Thyroid gland (tissue), 4 donors: Measurements from ENCODE around the gene IGFN1.

Experiments used
- POLR2A ChIP-seq, 2 donors: fragments of 450-650 bp; IDR thresholded peaks; one replicate each; pipeline ENCODE4 v1.6.1; 2017; ENCODE audit warnings: antibody characterized with exemption in 2 of 2, mild to moderate bottlenecking in 2 of 2, moderate library complexity in 1 of 2
- TF ChIP-seq, protein P1 (sequence below), 6 experiments: fragments of 200-600 bp in 3 of 6; fragments of 450-650 bp in 3 of 6; sonication (generic) in 3 of 6; IDR thresholded peaks; one replicate each; pipeline ENCODE4 v1.5.1; 2016 to 2019; ENCODE audit warnings: antibody characterized with exemption in 6 of 6, mild to moderate bottlenecking in 2 of 6, inconsistent platforms in 1 of 6, moderate library complexity in 1 of 6

DNA sequence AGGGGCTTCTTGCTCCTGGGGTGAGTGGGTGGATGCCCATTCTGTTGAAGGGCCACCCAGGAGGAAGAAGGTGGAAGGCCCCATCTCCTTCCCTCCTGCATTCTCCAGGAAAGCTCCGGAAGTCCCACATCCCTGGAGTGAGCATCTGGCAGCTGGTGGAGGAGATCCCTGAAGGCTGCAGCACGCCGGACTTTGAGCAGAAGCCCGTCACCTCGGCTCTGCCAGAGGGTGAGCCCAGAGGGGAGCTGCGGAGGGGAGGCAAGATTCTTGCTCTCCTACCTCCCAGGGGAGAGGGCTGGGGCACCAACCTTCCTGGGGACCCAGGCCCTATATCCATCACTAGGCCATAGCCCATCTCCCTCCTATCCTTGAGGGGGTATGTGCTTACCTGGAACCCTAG is 3.4 kb downstream of the IGFN1 start:
- no peak for TF ChIP-seq POLR2A (IDR thresholded peaks at IDR 0.05)
- TF ChIP-seq, protein P1, sequence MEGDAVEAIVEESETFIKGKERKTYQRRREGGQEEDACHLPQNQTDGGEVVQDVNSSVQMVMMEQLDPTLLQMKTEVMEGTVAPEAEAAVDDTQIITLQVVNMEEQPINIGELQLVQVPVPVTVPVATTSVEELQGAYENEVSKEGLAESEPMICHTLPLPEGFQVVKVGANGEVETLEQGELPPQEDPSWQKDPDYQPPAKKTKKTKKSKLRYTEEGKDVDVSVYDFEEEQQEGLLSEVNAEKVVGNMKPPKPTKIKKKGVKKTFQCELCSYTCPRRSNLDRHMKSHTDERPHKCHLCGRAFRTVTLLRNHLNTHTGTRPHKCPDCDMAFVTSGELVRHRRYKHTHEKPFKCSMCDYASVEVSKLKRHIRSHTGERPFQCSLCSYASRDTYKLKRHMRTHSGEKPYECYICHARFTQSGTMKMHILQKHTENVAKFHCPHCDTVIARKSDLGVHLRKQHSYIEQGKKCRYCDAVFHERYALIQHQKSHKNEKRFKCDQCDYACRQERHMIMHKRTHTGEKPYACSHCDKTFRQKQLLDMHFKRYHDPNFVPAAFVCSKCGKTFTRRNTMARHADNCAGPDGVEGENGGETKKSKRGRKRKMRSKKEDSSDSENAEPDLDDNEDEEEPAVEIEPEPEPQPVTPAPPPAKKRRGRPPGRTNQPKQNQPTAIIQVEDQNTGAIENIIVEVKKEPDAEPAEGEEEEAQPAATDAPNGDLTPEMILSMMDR (IDR thresholded peaks at IDR 0.05): no peak
